Measurements from ENCODE around the gene KIF2A.

GRCh38 chr5:62372600-62372999 is 66.6 kb downstream of the KIF2A start:
- TF ChIP-seq SIN3A (IDR thresholded peaks at IDR 0.05; ENCODE audit: borderline replicate concordance, low read depth, low read length) (no peak), ZNF816 (CRISPR knock-in tag; IDR thresholded peaks at IDR 0.05; ENCODE audit: borderline replicate concordance) (no peak), CTCF (CRISPR knock-in tag; IDR thresholded peaks at IDR 0.05) (no peak), USF2 (IDR thresholded peaks at IDR 0.05; ENCODE audit: low read depth, low read length) (no peak), USF2 (CRISPR knock-in tag; IDR thresholded peaks at IDR 0.05; ENCODE audit: borderline replicate concordance) (no peak), REST (IDR thresholded peaks at IDR 0.05; ENCODE audit: borderline replicate concordance in 1 of 2, low read depth in 1 of 2, low read length in 2 of 2) (no peak)
